SU-DHL-6 (cell line): Measurements from ENCODE around the gene ZBTB7A.

Experiments
- H2AFZ ChIP-seq: fragments of 200-600 bp; sonication (generic); 2 replicates; pipeline ENCODE4 v1.6.1; 2014; ENCODE audit warnings: low read depth, mild to moderate bottlenecking, moderate library complexity, mixed read lengths, antibody characterized with exemption, low read length; ENCODE audit not compliant: severe bottlenecking
- H3F3A ChIP-seq: fragments of 200-600 bp; shearing (Covaris generic); 2 replicates; pipeline ENCODE4 v1.6.0; 2016; ENCODE audit warnings: antibody characterized with exemption, mild to moderate bottlenecking; ENCODE audit not compliant: insufficient read depth
- H3K27ac ChIP-seq: fragments of 200-600 bp; sonication (generic); 2 replicates; pipeline ENCODE4 v1.5.1; 2016; ENCODE audit warnings: low read depth, mild to moderate bottlenecking, low read length, moderate library complexity, mixed read lengths
- H3K27me3 ChIP-seq: fragments of 200-600 bp; sonication (generic), shearing (Covaris generic); 2 replicates; pipeline ENCODE4 v1.6.0; 2014; ENCODE audit warnings: mild to moderate bottlenecking, low read length
- H3K36me3 ChIP-seq: fragments of 200-600 bp; sonication (generic); 2 replicates; pipeline ENCODE4 v1.6.1; 2014; ENCODE audit warnings: mild to moderate bottlenecking, low read length, mixed read lengths
- H3K4me2 ChIP-seq: fragments of 300-600, 200-600 bp; shearing (Covaris generic), sonication (generic); 2 replicates; pipeline ENCODE4 v1.6.0; 2014; ENCODE audit warnings: low read length, low read depth, mild to moderate bottlenecking; ENCODE audit not compliant: poor library complexity, severe bottlenecking
- H3K4me3 ChIP-seq: fragments of 200-600 bp; sonication (generic); 2 replicates; pipeline ENCODE4 v1.5.1; 2014; ENCODE audit warnings: antibody characterized with exemption, low read length, mild to moderate bottlenecking, mixed read lengths; ENCODE audit not compliant: insufficient read depth, poor library complexity, severe bottlenecking
- H3K79me2 ChIP-seq: fragments of 200-600 bp; sonication (generic); 2 replicates; pipeline ENCODE4 v1.6.1; 2014; ENCODE audit warnings: mild to moderate bottlenecking, low read length, moderate library complexity; ENCODE audit not compliant: insufficient read depth
- H3K9ac ChIP-seq: fragments of 200-600 bp; sonication (generic); 2 replicates; pipeline ENCODE4 v1.7.0; 2014; ENCODE audit warnings: mild to moderate bottlenecking, low read length
- H3K9me2 ChIP-seq: fragments of 200-600 bp; sonication (generic); replicated peaks from 2 replicates; pipeline ENCODE4 v1.6.1; 2014; ENCODE audit warnings: low read length; ENCODE audit not compliant: insufficient read depth
- H3K9me3 ChIP-seq: fragments of 200-600 bp; sonication (generic); 2 replicates; pipeline ENCODE4 v1.6.1; 2014; ENCODE audit warnings: low read length, mixed read lengths; ENCODE audit not compliant: insufficient read depth
- H4K20me1 ChIP-seq: fragments of 200-600 bp; sonication (generic); 2 replicates; pipeline ENCODE4 v1.6.1; 2014; ENCODE audit warnings: low read depth, mild to moderate bottlenecking, antibody characterized with exemption, low read length, moderate library complexity, mixed read lengths
- EZH2phosphoT487 ChIP-seq: fragments of 200-600 bp; sonication (generic), shearing (Covaris generic); conservative IDR thresholded peaks from 2 replicates; pipeline ENCODE4 v1.6.1; 2018; ENCODE audit warnings: mild to moderate bottlenecking, antibody characterized with exemption, low read length, moderate library complexity, mixed read lengths
- TF ChIP-seq, protein P1 (sequence below): fragments of 200-600 bp; sonication (generic); IDR thresholded peaks from one replicate; pipeline ENCODE4 v1.5.1; 2017; ENCODE audit warnings: antibody characterized with exemption, mild to moderate bottlenecking, low read length, moderate library complexity; ENCODE audit not compliant: insufficient read depth, poor library complexity, severe bottlenecking

ZBTB7A gene

GRCh38 chr19:4058693-4059452 lies 7.8 kb downstream of the ZBTB7A start:
- H3K4me3 ChIP-seq: no peak overlapping the region
- H3F3A ChIP-seq: no peaks in the 10 kb centered on the region
- peaks cover 97% of the 10 kb centered on the region for H3K79me2 ChIP-seq
- no peaks in the 10 kb centered on the region for H3K27me3 ChIP-seq
- TF ChIP-seq EZH2phosphoT487: no peak
- TF ChIP-seq, protein P1, sequence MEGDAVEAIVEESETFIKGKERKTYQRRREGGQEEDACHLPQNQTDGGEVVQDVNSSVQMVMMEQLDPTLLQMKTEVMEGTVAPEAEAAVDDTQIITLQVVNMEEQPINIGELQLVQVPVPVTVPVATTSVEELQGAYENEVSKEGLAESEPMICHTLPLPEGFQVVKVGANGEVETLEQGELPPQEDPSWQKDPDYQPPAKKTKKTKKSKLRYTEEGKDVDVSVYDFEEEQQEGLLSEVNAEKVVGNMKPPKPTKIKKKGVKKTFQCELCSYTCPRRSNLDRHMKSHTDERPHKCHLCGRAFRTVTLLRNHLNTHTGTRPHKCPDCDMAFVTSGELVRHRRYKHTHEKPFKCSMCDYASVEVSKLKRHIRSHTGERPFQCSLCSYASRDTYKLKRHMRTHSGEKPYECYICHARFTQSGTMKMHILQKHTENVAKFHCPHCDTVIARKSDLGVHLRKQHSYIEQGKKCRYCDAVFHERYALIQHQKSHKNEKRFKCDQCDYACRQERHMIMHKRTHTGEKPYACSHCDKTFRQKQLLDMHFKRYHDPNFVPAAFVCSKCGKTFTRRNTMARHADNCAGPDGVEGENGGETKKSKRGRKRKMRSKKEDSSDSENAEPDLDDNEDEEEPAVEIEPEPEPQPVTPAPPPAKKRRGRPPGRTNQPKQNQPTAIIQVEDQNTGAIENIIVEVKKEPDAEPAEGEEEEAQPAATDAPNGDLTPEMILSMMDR: no peak
- no peaks in the 10 kb centered on the region for H3K9me2 ChIP-seq
- H2AFZ ChIP-seq: no peak overlapping the region
- no peak overlapping the region for H3K4me2 ChIP-seq
- H3K27ac ChIP-seq: no peak overlapping the region
- no peak overlapping the region for H3K9ac ChIP-seq
- no peaks in the 10 kb centered on the region for H3K36me3 ChIP-seq
- peaks cover 21% of the 10 kb centered on the region for H4K20me1 ChIP-seq
- no peaks in the 10 kb centered on the region for H3K9me3 ChIP-seq

DNA sequence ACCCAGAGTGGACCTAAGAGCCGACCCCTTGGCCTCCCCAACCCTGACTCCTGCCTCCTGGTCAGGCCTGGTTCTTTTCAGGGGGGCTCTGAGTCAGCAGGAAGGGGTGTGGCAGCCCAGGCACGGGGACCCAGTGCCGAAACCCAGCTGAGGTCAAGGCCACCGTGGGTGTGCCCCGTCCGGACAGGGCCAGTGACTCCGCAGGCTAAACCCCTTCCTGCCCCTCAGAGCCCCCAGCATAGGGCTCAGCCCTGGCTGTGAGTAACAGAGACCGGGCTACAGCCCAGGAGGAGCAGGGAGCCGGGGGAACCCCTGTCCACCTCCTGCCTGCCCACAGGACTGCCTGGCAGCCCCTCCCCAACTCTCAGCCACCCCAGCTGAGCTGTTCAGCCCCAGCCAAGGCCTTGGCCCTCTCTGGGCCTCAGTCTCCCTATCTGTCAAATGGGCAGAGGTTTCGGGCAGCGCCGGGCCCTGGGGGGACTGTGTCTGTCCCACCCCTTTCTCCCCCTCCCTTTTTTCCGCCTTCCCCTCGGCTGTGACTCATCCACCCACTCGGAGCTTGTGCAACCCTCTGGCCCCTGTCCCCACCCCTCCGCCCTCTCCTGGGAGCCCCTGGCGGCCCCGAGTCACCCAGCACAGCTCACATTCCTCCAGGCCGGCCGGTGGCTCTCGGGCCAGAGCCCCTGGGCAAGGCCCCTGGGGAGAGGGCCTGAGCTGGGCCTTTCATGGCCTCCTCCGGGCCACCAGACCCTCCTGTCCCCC lies 8.6 kb downstream of the ZBTB7A start:
- H3K9ac ChIP-seq: no peak overlapping the region

GRCh38 chr19:4055209-4055552 lies 11.5 kb downstream of the ZBTB7A start:
- H4K20me1 ChIP-seq: peaks cover 17% of the 10 kb centered on the region
- H3K9ac ChIP-seq: no peak overlapping the region
- H3K79me2 ChIP-seq: peaks cover 94% of the 10 kb centered on the region
- H2AFZ ChIP-seq: no peak overlapping the region
- H3F3A ChIP-seq: no peaks in the 10 kb centered on the region
- no peaks in the 10 kb centered on the region for H3K36me3 ChIP-seq
- no peaks in the 10 kb centered on the region for H3K9me3 ChIP-seq
- no peak overlapping the region for H3K4me3 ChIP-seq
- no peaks in the 10 kb centered on the region for H3K27me3 ChIP-seq
- H3K27ac ChIP-seq: no peak overlapping the region
- H3K9me2 ChIP-seq: no peaks in the 10 kb centered on the region
- H3K4me2 ChIP-seq: no peak overlapping the region
- TF ChIP-seq EZH2phosphoT487: no peak
- TF ChIP-seq, protein P1: no peak

More for the DNA sequence above, 8.6 kb downstream of the ZBTB7A start:
- Histone ChIP-seq H3K4me3 (no peak overlapping the region), H3K9me3 (no peaks in the 10 kb centered on the region), H3K27ac (no peak overlapping the region), H3K79me2 (peaks cover 97% of the 10 kb centered on the region), H3K9me2 (no peaks in the 10 kb centered on the region), H2AFZ (no peak overlapping the region), H4K20me1 (peaks cover 28% of the 10 kb centered on the region), H3K36me3 (no peaks in the 10 kb centered on the region), H3K27me3 (no peaks in the 10 kb centered on the region), H3F3A (no peaks in the 10 kb centered on the region), H3K4me2 (no peak overlapping the region)
- no peak for TF ChIP-seq EZH2phosphoT487
- TF ChIP-seq, protein P1: no peak
